ENCODE data around the gene SYT14.
"Not testable (repeated sequence)": the region's sequence is repeated elsewhere in the genome, so short reads cannot be mapped to it uniquely, and the experiment has no call there.

The SYT14 gene

GRCh38 chr1:210195635-210196160, 257.7 kb downstream of the SYT14 start:
- no peak for TF ChIP-seq CTCF (IDR thresholded peaks at IDR 0.05; ENCODE audit: control insufficient read depth, extremely low read depth, insufficient read depth)
- DNase-seq (ENCODE audit: low read depth): no peak
- no peak overlapping the region for H3K4me3 ChIP-seq (ENCODE audit: low read depth, low read length)

- not testable (repeated sequence) for DNase-seq (ENCODE audit: low read depth)
These were observed 258.2 kb downstream of the SYT14 start for GRCh38 chr1:210196266-210196665.

GRCh38 chr1:210198840-210199239, 260.8 kb downstream of the SYT14 start:
- no peak for TF ChIP-seq CTCF (IDR thresholded peaks at IDR 0.05; ENCODE audit: control insufficient read depth, extremely low read depth, insufficient read depth)
- no peak overlapping the region for H3K4me3 ChIP-seq (ENCODE audit: low read depth, low read length)
- DNase-seq (ENCODE audit: low read depth): no peak

More at GRCh38 chr1:210196266-210196665, 258.2 kb downstream of the SYT14 start:
- not testable (repeated sequence) for H3K4me3 ChIP-seq (ENCODE audit: low read depth, low read length)

- no peak overlapping the region for H3K4me3 ChIP-seq (ENCODE audit: low read depth, low read length)
- TF ChIP-seq CTCF (IDR thresholded peaks at IDR 0.05; ENCODE audit: control insufficient read depth, extremely low read depth, insufficient read depth): no peak
- no peak for DNase-seq (ENCODE audit: low read depth)
These were observed 262.2 kb downstream of the SYT14 start for GRCh38 chr1:210200124-210200736.

- no peak for TF ChIP-seq CTCF (IDR thresholded peaks at IDR 0.05; ENCODE audit: control insufficient read depth, extremely low read depth, insufficient read depth)
- DNase-seq (ENCODE audit: low read depth): no peak
- H3K4me3 ChIP-seq (ENCODE audit: low read depth, low read length): no peak overlapping the region
These were observed 263.7 kb downstream of the SYT14 start for GRCh38 chr1:210201681-210202080.

- TF ChIP-seq CTCF (IDR thresholded peaks at IDR 0.05; ENCODE audit: control insufficient read depth, extremely low read depth, insufficient read depth): no peak
- no peak overlapping the region for H3K4me3 ChIP-seq (ENCODE audit: low read depth, low read length)
These were observed 269.8 kb downstream of the SYT14 start for GRCh38 chr1:210207597-210208450.

GRCh38 chr1:210213335-210213734, 275.3 kb downstream of the SYT14 start:
- DNase-seq (ENCODE audit: low read depth): no peak
- TF ChIP-seq CTCF (IDR thresholded peaks at IDR 0.05; ENCODE audit: control insufficient read depth, extremely low read depth, insufficient read depth): no peak
- no peak overlapping the region for H3K4me3 ChIP-seq (ENCODE audit: low read depth, low read length)

More at GRCh38 chr1:210207597-210208450, 269.8 kb downstream of the SYT14 start:
- no peak for DNase-seq (ENCODE audit: low read depth)
